ENCODE measurements around the gene FOXP1. TPM values are rescaled to one million over a fixed set of nuclear protein-coding genes. Genes with fewer than 3 reads are reported as not detected.

Gene FOXP1
- total RNA-seq, 1 donor from 2014 or later, result 128 TPM

DNA sequence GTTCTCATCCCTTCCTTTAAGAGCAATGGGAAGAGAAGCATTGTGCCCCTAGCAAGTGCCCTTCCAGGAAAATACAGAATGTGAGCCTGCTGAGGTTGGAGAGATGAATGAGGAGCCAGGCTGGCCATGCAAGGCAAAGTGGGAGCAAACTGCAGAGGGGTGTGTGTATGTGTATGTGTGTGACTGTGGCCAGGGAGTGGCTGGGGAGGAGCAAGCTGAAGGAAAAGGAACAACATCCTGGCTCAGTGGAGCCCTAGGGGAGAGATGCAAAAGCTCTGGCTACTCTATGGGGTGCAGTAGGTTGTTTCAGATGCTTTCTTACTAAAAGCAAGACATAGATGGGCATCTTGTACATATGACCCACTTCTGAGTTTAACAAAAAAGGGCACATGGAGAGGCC lies 20.6 kb downstream of the FOXP1 start:
- TF ChIP-seq CTCF (IDR thresholded peaks at IDR 0.05), result no peak
- TF ChIP-seq POLR2AphosphoS5 (IDR thresholded peaks at IDR 0.05; ENCODE audit: insufficient read depth in 1 of 2, low read depth in 1 of 2), result no peak
- no peak for TF ChIP-seq POLR2A (IDR thresholded peaks at IDR 0.05)
- Histone ChIP-seq H3K9me3 (no peaks in the 10 kb centered on the region), H3K27ac (no peak overlapping the region), H3K4me3 (no peak overlapping the region), H3K27me3 (no peaks in the 10 kb centered on the region), H3K4me1 (no peaks in the 10 kb centered on the region), H3K36me3 (no peaks in the 10 kb centered on the region)
- DNase-seq (ENCODE audit: extremely low spot score in 2 of 2), result no peak
- intact Hi-C loops (cut with DNase I), result no loop called here

DNA sequence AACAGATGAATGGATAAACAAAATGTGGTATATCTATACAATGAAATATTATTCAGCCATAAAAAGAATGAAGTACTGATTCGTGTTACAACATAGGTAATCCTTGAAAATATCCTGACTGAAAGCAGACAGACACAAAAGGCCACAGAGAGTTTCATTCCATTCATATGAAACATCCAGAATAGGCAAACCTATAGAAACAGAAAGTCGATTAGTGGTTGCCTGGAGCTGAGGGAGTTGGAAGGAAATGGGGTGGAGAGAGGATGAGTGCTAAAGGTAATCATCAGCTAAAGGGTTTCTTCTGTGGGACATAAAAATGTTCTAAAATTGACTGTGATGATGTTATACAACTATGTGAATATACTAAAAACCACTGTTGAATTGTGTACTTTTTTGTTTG lies 22.9 kb downstream of the FOXP1 start:
- H3K36me3 ChIP-seq, result no peaks in the 10 kb centered on the region
- no peak overlapping the region for H3K27ac ChIP-seq
- H3K4me3 ChIP-seq, result no peak overlapping the region
- H3K9me3 ChIP-seq, result no peaks in the 10 kb centered on the region
- TF ChIP-seq POLR2A (IDR thresholded peaks at IDR 0.05) (no peak), POLR2AphosphoS5 (IDR thresholded peaks at IDR 0.05; ENCODE audit: insufficient read depth in 1 of 2, low read depth in 1 of 2) (no peak), CTCF (IDR thresholded peaks at IDR 0.05) (no peak)
- intact Hi-C loops (cut with DNase I), result no loop called here
- H3K27me3 ChIP-seq, result no peaks in the 10 kb centered on the region
- no peaks in the 10 kb centered on the region for H3K4me1 ChIP-seq
- no peak for DNase-seq (ENCODE audit: extremely low spot score in 2 of 2)

- DNase-seq (ENCODE audit: extremely low spot score in 2 of 2), result no peak
- intact Hi-C loops (cut with DNase I), result no loop called here
These were observed 23.9 kb downstream of the FOXP1 start for GRCh38 chr3:71559578-71560162.

DNA sequence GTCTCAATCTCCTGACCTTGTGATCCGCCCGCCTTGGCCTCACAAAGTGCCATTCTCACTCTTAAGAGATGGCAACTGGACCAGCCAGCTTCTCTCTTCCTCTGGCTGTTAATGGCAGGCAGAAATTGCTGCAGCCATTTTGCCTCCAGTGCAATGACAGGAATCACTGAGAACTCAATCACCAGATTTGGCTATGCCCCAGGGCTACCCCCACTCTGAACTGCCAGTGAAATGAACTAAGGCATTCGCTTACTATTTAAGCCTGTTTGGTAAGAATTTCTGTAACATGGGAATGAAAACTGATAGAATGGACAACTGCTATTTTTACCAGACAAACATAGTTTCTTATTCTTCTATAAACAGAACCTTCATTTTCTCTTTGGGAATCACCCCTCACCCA lies 24.5 kb downstream of the FOXP1 start:
- Histone ChIP-seq H3K4me1 (no peaks in the 10 kb centered on the region), H3K4me3 (no peak overlapping the region), H3K36me3 (no peaks in the 10 kb centered on the region), H3K27ac (no peak overlapping the region), H3K27me3 (no peaks in the 10 kb centered on the region), H3K9me3 (no peaks in the 10 kb centered on the region)
- no peak for TF ChIP-seq POLR2A (IDR thresholded peaks at IDR 0.05)
- no peak for TF ChIP-seq POLR2AphosphoS5 (IDR thresholded peaks at IDR 0.05; ENCODE audit: insufficient read depth in 1 of 2, low read depth in 1 of 2)
- TF ChIP-seq CTCF (IDR thresholded peaks at IDR 0.05), result no peak
- no peak for DNase-seq (ENCODE audit: extremely low spot score in 2 of 2)
- intact Hi-C loops (cut with DNase I), result no loop called here

More at GRCh38 chr3:71559578-71560162, 23.9 kb downstream of the FOXP1 start:
- H3K36me3 ChIP-seq, result no peaks in the 10 kb centered on the region
- H3K27me3 ChIP-seq, result no peaks in the 10 kb centered on the region
- H3K4me3 ChIP-seq, result no peak overlapping the region
- no peak overlapping the region for H3K27ac ChIP-seq
- H3K4me1 ChIP-seq, result no peaks in the 10 kb centered on the region
- TF ChIP-seq POLR2A (IDR thresholded peaks at IDR 0.05) (no peak), POLR2AphosphoS5 (IDR thresholded peaks at IDR 0.05; ENCODE audit: insufficient read depth in 1 of 2, low read depth in 1 of 2) (no peak), CTCF (IDR thresholded peaks at IDR 0.05) (no peak)
- no peaks in the 10 kb centered on the region for H3K9me3 ChIP-seq

DNA sequence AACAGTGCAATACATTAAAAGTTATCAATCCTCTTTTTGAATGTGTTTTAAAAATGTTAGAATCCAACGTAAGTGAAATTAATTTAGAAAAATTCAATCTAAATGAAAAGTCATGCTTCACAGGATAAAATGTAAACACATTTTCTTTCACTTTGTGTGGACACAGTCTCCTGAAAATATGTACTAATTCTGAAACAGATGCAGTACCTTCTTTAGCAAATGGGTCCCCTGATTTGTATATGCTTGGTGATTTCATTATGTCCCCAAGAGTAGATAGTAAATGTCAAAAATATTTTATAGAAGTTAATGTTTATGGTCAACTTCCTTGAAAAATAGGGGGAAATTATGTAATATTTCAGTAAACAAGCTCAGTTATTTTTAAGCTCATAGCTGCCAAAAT lies 28.9 kb downstream of the FOXP1 start:
- Histone ChIP-seq H3K27me3 (no peaks in the 10 kb centered on the region), H3K9me3 (no peaks in the 10 kb centered on the region), H3K27ac (no peak overlapping the region), H3K4me3 (no peak overlapping the region), H3K36me3 (no peaks in the 10 kb centered on the region), H3K4me1 (no peaks in the 10 kb centered on the region)
- intact Hi-C loops (cut with DNase I), result no loop called here
- TF ChIP-seq CTCF (IDR thresholded peaks at IDR 0.05) (no peak), POLR2A (IDR thresholded peaks at IDR 0.05) (no peak), POLR2AphosphoS5 (IDR thresholded peaks at IDR 0.05; ENCODE audit: insufficient read depth in 1 of 2, low read depth in 1 of 2) (no peak)
- DNase-seq (ENCODE audit: extremely low spot score in 2 of 2), result no peak
